RWPE1 (cell line): Measurements from ENCODE around the gene OCSTAMP.

Experiments
- CTCF ChIA-PET: fragments of 350-600 bp; sonication (Branson Sonifier 250); formaldehyde crosslinking; extraction: SDS; loops from one replicate; lab custom pipeline; 2021; lab: Yijun Ruan, JAX
- POLR2A ChIA-PET: fragments of 400-600 bp; formaldehyde crosslinking; extraction: SDS; loops from one replicate; lab custom pipeline; 2020; ENCODE audit warnings: antibody characterized with exemption; ENCODE audit not compliant: low non-redundant PET; lab: Yijun Ruan, JAX
- DNase-seq: peaks from one replicate; pipeline ENCODE4 v3.0.0; 2012; ENCODE audit warnings: low spot score
- H3K27ac ChIP-seq: fragments of 450-650 bp; 2 replicates; pipeline ENCODE4 v1.5.1; 2017
- TF ChIP-seq, protein P1 (sequence below): fragments of 450-650 bp; conservative IDR thresholded peaks from 2 replicates; pipeline ENCODE4 v1.5.1; 2017; ENCODE audit warnings: low read depth, mild to moderate bottlenecking

OCSTAMP gene

GRCh38 chr20:46545827-46546138 is 4.7 kb downstream of the OCSTAMP start:
- no peak for DNase-seq
- TF ChIP-seq, protein P1, sequence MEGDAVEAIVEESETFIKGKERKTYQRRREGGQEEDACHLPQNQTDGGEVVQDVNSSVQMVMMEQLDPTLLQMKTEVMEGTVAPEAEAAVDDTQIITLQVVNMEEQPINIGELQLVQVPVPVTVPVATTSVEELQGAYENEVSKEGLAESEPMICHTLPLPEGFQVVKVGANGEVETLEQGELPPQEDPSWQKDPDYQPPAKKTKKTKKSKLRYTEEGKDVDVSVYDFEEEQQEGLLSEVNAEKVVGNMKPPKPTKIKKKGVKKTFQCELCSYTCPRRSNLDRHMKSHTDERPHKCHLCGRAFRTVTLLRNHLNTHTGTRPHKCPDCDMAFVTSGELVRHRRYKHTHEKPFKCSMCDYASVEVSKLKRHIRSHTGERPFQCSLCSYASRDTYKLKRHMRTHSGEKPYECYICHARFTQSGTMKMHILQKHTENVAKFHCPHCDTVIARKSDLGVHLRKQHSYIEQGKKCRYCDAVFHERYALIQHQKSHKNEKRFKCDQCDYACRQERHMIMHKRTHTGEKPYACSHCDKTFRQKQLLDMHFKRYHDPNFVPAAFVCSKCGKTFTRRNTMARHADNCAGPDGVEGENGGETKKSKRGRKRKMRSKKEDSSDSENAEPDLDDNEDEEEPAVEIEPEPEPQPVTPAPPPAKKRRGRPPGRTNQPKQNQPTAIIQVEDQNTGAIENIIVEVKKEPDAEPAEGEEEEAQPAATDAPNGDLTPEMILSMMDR = no peak
- ChIA-PET CTCF (no interaction called here), POLR2A (no interaction called here)
- H3K27ac ChIP-seq = no peak overlapping the region

DNA sequence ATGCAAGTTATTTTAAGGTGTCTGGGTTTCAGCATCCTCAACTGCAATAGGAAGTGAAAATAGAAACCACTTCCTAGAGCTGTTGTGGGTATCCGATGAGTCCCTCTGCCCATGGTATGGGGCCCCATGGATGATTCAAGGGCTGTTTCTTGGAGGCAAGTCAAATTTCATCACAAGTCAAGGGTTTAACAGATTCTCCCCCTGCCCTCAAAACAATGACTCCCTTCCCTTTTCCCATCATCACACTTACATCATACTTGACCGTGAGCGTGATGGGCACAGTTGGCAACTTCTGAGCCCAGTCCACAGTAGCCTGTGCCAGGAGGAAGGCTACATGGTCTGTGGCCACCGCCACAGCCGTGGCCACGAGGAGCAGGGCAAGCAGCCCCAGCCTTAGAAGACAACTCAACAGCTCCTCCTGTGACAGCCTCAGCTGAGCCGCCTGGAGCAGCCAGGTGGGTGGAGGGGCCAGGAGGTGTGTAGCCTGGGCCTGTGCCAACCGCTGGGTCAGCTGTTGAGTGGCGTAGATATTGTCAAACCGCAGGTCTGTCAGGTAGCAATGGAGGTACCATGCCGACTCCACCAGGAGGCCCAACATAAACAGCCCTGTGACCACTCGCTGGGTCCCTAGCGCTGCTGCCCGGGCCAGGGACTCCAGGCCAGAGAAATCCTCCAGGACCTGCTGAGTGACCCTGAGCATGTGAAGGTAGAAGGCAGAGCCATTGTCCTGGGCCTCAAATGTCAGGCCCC is 5.2 kb downstream of the OCSTAMP start:
- no peak for DNase-seq
- no peak overlapping the region for H3K27ac ChIP-seq
- POLR2A ChIA-PET = no interaction called here

GRCh38 chr20:46544576-46544975 is 5.9 kb downstream of the OCSTAMP start:
- POLR2A ChIA-PET = no interaction called here
- TF ChIP-seq, protein P1 = no peak
- no peak overlapping the region for H3K27ac ChIP-seq
- CTCF ChIA-PET = interaction anchor here (1.2 kb wide), 1 partner anchor 137 kb away, joined by 4 read pairs; no protein-coding TSS in a partner anchor
- DNase-seq = no peak

More for the DNA sequence above, 5.2 kb downstream of the OCSTAMP start:
- TF ChIP-seq, protein P1 = no peak
- CTCF ChIA-PET = interaction anchor here (1.2 kb wide), 1 partner anchor 137 kb away, joined by 4 read pairs; no protein-coding TSS in a partner anchor

DNA sequence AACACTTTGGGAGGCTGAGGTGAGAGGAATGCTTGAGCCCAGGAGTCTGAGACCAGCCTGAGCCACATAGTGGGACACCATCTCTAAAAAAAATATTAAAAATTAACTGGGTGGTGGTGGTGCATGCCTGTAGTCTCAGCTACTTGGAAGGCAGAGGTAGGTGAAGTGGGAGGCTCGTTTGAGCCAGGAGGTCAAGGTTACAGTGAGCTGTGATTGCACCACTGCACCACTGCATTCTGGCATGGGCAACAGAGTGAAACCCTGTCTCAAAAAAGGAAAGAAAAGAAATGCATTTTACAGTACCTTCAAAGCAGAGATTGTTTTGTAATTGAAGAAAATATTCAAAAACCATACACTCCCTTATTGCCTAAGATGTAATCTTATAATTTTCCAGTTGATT is 6.5 kb downstream of the OCSTAMP start:
- TF ChIP-seq, protein P1 = no peak
- POLR2A ChIA-PET = no interaction called here
- no peak for DNase-seq
- CTCF ChIA-PET = interaction anchor here (0.5 to 0.6 kb wide), 2 partner anchors 18 to 79 kb away, joined by 3 to 6 read pairs; no protein-coding TSS in a partner anchor
- no peak overlapping the region for H3K27ac ChIP-seq

GRCh38 chr20:46543033-46543432 is 7.4 kb downstream of the OCSTAMP start:
- DNase-seq = no peak
- TF ChIP-seq, protein P1 = no peak
- H3K27ac ChIP-seq = no peak overlapping the region
- ChIA-PET POLR2A (no interaction called here), CTCF (interaction anchor here (0.6 kb wide), 1 partner anchor 22 kb away, joined by 3 read pairs; no protein-coding TSS in a partner anchor)

GRCh38 chr20:46541229-46541935 is 9.1 kb downstream of the OCSTAMP start:
- TF ChIP-seq, protein P1 = no peak
- no peak for DNase-seq
- POLR2A ChIA-PET = no interaction called here
- CTCF ChIA-PET = interaction anchor here (0.7 to 1.1 kb wide), 2 partner anchors 22 to 140 kb away, joined by 3 to 5 read pairs; no protein-coding TSS in a partner anchor
- H3K27ac ChIP-seq = no peak overlapping the region
